Measurements from ENCODE around the gene TMEM176B. TPM values are rescaled to one million over a fixed set of nuclear protein-coding genes. Genes with fewer than 3 reads are reported as not detected.

Gene TMEM176B
- total RNA-seq = 10 to 100 TPM; 21.0 to 25.2 TPM

GRCh38 chr7:150799741-150800580 lies at the start of gene TMEM176B:
Gene TMEM176B (minus strand): TSS chr7:150800364. CDS start chr7:150796569, 3,795 bp downstream.
- peak within 1 kb of the TSS; percentile 65 for H3K4me3 ChIP-seq
- no peak for ATAC-seq (ENCODE audit: insufficient number of reproducible peaks, low FRiP score, low read depth)
- H3K9me3 ChIP-seq = no peaks in the 10 kb centered on the region
- no peaks in the 10 kb centered on the region for H3K4me1 ChIP-seq (ENCODE audit: control insufficient read depth in 1 of 2, low read depth in 2 of 2)
- H3K27ac ChIP-seq = no peak within 1 kb of the TSS
- no peak for DNase-seq (ENCODE audit: low spot score)
- no peaks in the 10 kb centered on the region for H3K36me3 ChIP-seq
- H3K27me3 ChIP-seq (replicated peaks; ENCODE audit: insufficient read depth) = no peaks in the 10 kb centered on the region
- TF ChIP-seq CTCF (IDR thresholded peaks at IDR 0.05) = no peak

- Histone ChIP-seq H3K4me3 (no peak overlapping the region), H3K27ac (no peak overlapping the region), H3K9me3 (no peaks in the 10 kb centered on the region), H3K36me3 (no peaks in the 10 kb centered on the region), H3K4me1 (ENCODE audit: control insufficient read depth in 1 of 2, low read depth in 2 of 2) (no peaks in the 10 kb centered on the region), H3K27me3 (replicated peaks; ENCODE audit: insufficient read depth) (no peaks in the 10 kb centered on the region)
- no peak for ATAC-seq (ENCODE audit: insufficient number of reproducible peaks, low FRiP score, low read depth)
- no peak for TF ChIP-seq CTCF (IDR thresholded peaks at IDR 0.05)
- no peak for DNase-seq (ENCODE audit: low spot score)
These were observed 49.1 kb upstream of the TMEM176B start for GRCh38 chr7:150849204-150849775.

GRCh38 chr7:150848561-150849115 lies 48.5 kb upstream of the TMEM176B start:
- ATAC-seq (ENCODE audit: insufficient number of reproducible peaks, low FRiP score, low read depth) (no peak), DNase-seq (ENCODE audit: low spot score) (no peak)
- Histone ChIP-seq H3K27ac (no peak overlapping the region), H3K9me3 (no peaks in the 10 kb centered on the region), H3K36me3 (no peaks in the 10 kb centered on the region), H3K27me3 (replicated peaks; ENCODE audit: insufficient read depth) (no peaks in the 10 kb centered on the region), H3K4me3 (no peak overlapping the region), H3K4me1 (ENCODE audit: control insufficient read depth in 1 of 2, low read depth in 2 of 2) (no peaks in the 10 kb centered on the region)
- TF ChIP-seq CTCF (IDR thresholded peaks at IDR 0.05) = no peak

GRCh38 chr7:150848111-150848510 lies 47.9 kb upstream of the TMEM176B start:
- ATAC-seq (ENCODE audit: insufficient number of reproducible peaks, low FRiP score, low read depth) = no peak
- H3K4me3 ChIP-seq = no peak overlapping the region

More at GRCh38 chr7:150848111-150848510, 47.9 kb upstream of the TMEM176B start:
- H3K4me1 ChIP-seq (ENCODE audit: control insufficient read depth in 1 of 2, low read depth in 2 of 2) = no peaks in the 10 kb centered on the region
- TF ChIP-seq CTCF (IDR thresholded peaks at IDR 0.05) = no peak
- H3K9me3 ChIP-seq = no peaks in the 10 kb centered on the region
- H3K27me3 ChIP-seq (replicated peaks; ENCODE audit: insufficient read depth) = no peaks in the 10 kb centered on the region
- H3K36me3 ChIP-seq = no peaks in the 10 kb centered on the region
- no peak overlapping the region for H3K27ac ChIP-seq
- DNase-seq (ENCODE audit: low spot score) = no peak
